Caco-2 (cell line): ENCODE measurements around the gene TMEM116. TPM values are rescaled to one million over a fixed set of nuclear protein-coding genes. Genes with fewer than 3 reads are reported as not detected.

Experiments used
- BruUV-seq: library from RNA; stranded (reverse); fragments of 400-500 nt; replicated peaks from 2 replicates; lab custom pipeline; 2021; lab: Mats Ljungman, UMichigan
- CTCF ChIA-PET: fragments of 300-600 bp; sonication (Branson Sonifier 250); formaldehyde crosslinking; loops from one replicate; lab custom pipeline; 2022; ENCODE audit warnings: antibody characterized with exemption; lab: Charles Lee
- POLR2A ChIA-PET: fragments of 300-600 bp; sonication (Branson Sonifier 250); formaldehyde crosslinking; loops from one replicate; lab custom pipeline; 2022; ENCODE audit warnings: antibody characterized with exemption; lab: Charles Lee
- DNase-seq, 2 experiments: peaks; one replicate each; pipeline versions ENCODE4 v3.0.0 to v3.0.0-alpha.2; 2020 to 2022
- H3K27me3 ChIP-seq: replicated peaks from 2 replicates; pipeline ENCODE4 v1.6.0; 2011; ENCODE audit warnings: low read length; ENCODE audit not compliant: control insufficient read depth, insufficient read depth
- H3K36me3 ChIP-seq: 2 replicates; pipeline ENCODE4 v1.5.1; 2011; ENCODE audit warnings: low read length; ENCODE audit not compliant: control insufficient read depth, insufficient read depth
- H3K4me1 ChIP-seq: fragments of 250-450 bp; sonication (Bioruptor Pico); 2 replicates; pipeline ENCODE4 v1.5.1; 2020; ENCODE audit warnings: mild to moderate bottlenecking
- H3K4me3 ChIP-seq: 2 replicates; pipeline ENCODE4 v1.5.1; 2011; ENCODE audit warnings: low read depth, mild to moderate bottlenecking, control low read depth, low read length
- H3K9me3 ChIP-seq: fragments of 250-450 bp; sonication (Bioruptor Pico); 2 replicates; pipeline ENCODE4 v1.5.1; 2020; ENCODE audit warnings: mild to moderate bottlenecking, moderate library complexity
- H3K27ac Mint-ChIP-seq: one replicate; pipeline ENCODE4 v1.8.0; 2022; ENCODE audit warnings: mixed read lengths; ENCODE audit not compliant: unreplicated experiment
- H3K27me3 Mint-ChIP-seq: one replicate; pipeline ENCODE4 v1.8.0; 2022; ENCODE audit warnings: mixed read lengths; ENCODE audit not compliant: insufficient read depth, unreplicated experiment
- H3K36me3 Mint-ChIP-seq: one replicate; pipeline ENCODE4 v1.8.0; 2022; ENCODE audit warnings: mild to moderate bottlenecking, mixed read lengths; ENCODE audit not compliant: insufficient read depth, unreplicated experiment
- H3K4me1 Mint-ChIP-seq: one replicate; pipeline ENCODE4 v1.8.0; 2022; ENCODE audit warnings: low read depth, mixed read lengths; ENCODE audit not compliant: unreplicated experiment
- H3K4me3 Mint-ChIP-seq: one replicate; pipeline ENCODE4 v1.8.0; 2022; ENCODE audit warnings: mild to moderate bottlenecking, moderate library complexity, mixed read lengths; ENCODE audit not compliant: unreplicated experiment
- H3K9me3 Mint-ChIP-seq: one replicate; pipeline ENCODE4 v1.8.0; 2022; ENCODE audit warnings: mixed read lengths; ENCODE audit not compliant: unreplicated experiment
- CTCF ChIP-seq, 2 experiments: fragments of 200-600 bp in 1 of 2; IDR thresholded peaks; 1 replicate in 1 of 2; 2 replicates in 1 of 2; pipeline versions ENCODE4 v1.5.1 to v1.8.0; 2011 to 2022; ENCODE audit warnings: antibody characterized with exemption in 1 of 2, control low read depth in 1 of 2, inconsistent platforms in 1 of 2, low read depth in 1 of 2, low read length in 1 of 2, mild to moderate bottlenecking in 1 of 2, moderate library complexity in 1 of 2; ENCODE audit not compliant: insufficient read depth in 1 of 2, severe bottlenecking in 1 of 2, unreplicated experiment in 1 of 2
- intact Hi-C: fragments of 100-400 bp; cut with micrococcal nuclease; formaldehyde crosslinking; loops from one replicate; pipeline ENCODE4 v1.10.0; 2022; ENCODE audit not compliant: unreplicated experiment
- total RNA-seq: library from RNA; stranded (reverse); gene quantifications from 2 replicates; pipeline ENCODE4 v1.2.3, GENCODE V29; 2022

TMEM116 gene
- total RNA-seq, 1 experiment from 2014 or later = 11.0 TPM

- Mint-ChIP-seq H3K9me3 (no peaks in the 10 kb centered on the region), H3K36me3 (no peaks in the 10 kb centered on the region), H3K4me3 (no peak overlapping the region), H3K27me3 (no peaks in the 10 kb centered on the region), H3K4me1 (no peaks in the 10 kb centered on the region), H3K27ac (no peak overlapping the region)
- Histone ChIP-seq H3K27me3 (no peaks in the 10 kb centered on the region), H3K4me3 (no peak overlapping the region), H3K4me1 (no peaks in the 10 kb centered on the region), H3K36me3 (no peaks in the 10 kb centered on the region), H3K9me3 (no peaks in the 10 kb centered on the region)
- POLR2A ChIA-PET = no interaction called here
- no TSS peak for BruUV-seq
- CTCF ChIA-PET = no interaction called here
- intact Hi-C loops = loop anchor here (5.0 kb wide), 1 partner anchor 120 kb away; no protein-coding TSS in a partner anchor
- no peak for DNase-seq
- TF ChIP-seq CTCF (IDR thresholded peaks at IDR 0.05; ENCODE audit: insufficient read depth in 1 of 2, low read depth in 1 of 2, low read length in 1 of 2, severe bottlenecking in 1 of 2, unreplicated experiment in 1 of 2) = no peak
Observed at GRCh38 chr12:111942557-111942956, 70.4 kb downstream of the TMEM116 start.

GRCh38 chr12:111937429-111937828, 75.5 kb downstream of the TMEM116 start:
- intact Hi-C loops = no loop called here
- no peak overlapping the region for H3K4me3 Mint-ChIP-seq
- Histone ChIP-seq H3K36me3 (no peaks in the 10 kb centered on the region), H3K9me3 (no peaks in the 10 kb centered on the region), H3K4me1 (no peaks in the 10 kb centered on the region), H3K4me3 (no peak overlapping the region), H3K27me3 (no peaks in the 10 kb centered on the region)
- no peak overlapping the region for H3K27ac Mint-ChIP-seq
- H3K9me3 Mint-ChIP-seq = no peaks in the 10 kb centered on the region
- ChIA-PET CTCF (no interaction called here), POLR2A (no interaction called here)
- H3K27me3 Mint-ChIP-seq = no peaks in the 10 kb centered on the region
- H3K36me3 Mint-ChIP-seq = no peaks in the 10 kb centered on the region
- no peak for TF ChIP-seq CTCF (IDR thresholded peaks at IDR 0.05; ENCODE audit: insufficient read depth in 1 of 2, low read depth in 1 of 2, low read length in 1 of 2, severe bottlenecking in 1 of 2, unreplicated experiment in 1 of 2)
- no TSS peak for BruUV-seq
- no peaks in the 10 kb centered on the region for H3K4me1 Mint-ChIP-seq
- no peak for DNase-seq

GRCh38 chr12:111936869-111937268, 76.1 kb downstream of the TMEM116 start:
- Histone ChIP-seq H3K9me3 (no peaks in the 10 kb centered on the region), H3K27me3 (no peaks in the 10 kb centered on the region), H3K36me3 (no peaks in the 10 kb centered on the region), H3K4me1 (no peaks in the 10 kb centered on the region), H3K4me3 (no peak overlapping the region)
- Mint-ChIP-seq H3K9me3 (no peaks in the 10 kb centered on the region), H3K27ac (no peak overlapping the region), H3K4me1 (no peaks in the 10 kb centered on the region), H3K4me3 (no peak overlapping the region), H3K36me3 (no peaks in the 10 kb centered on the region), H3K27me3 (no peaks in the 10 kb centered on the region)
- BruUV-seq = no TSS peak
- ChIA-PET CTCF (no interaction called here), POLR2A (no interaction called here)
- no peak for TF ChIP-seq CTCF (IDR thresholded peaks at IDR 0.05; ENCODE audit: insufficient read depth in 1 of 2, low read depth in 1 of 2, low read length in 1 of 2, severe bottlenecking in 1 of 2, unreplicated experiment in 1 of 2)
- intact Hi-C loops = no loop called here
- no peak for DNase-seq
